Chondrocyte (in vitro differentiated cells): ENCODE results near the gene PLXNC1. TPM values are rescaled to one million over a fixed set of nuclear protein-coding genes. Genes with fewer than 3 reads are reported as not detected.
A peak's percentile ranks its signal among the peaks of the same experiment; 100 is the strongest.

ENCODE experiments used
- DNase-seq: peaks from one replicate; pipeline ENCODE4 v3.0.0; 2021; ENCODE audit warnings: mixed read lengths, low spot score
- H3K27ac Mint-ChIP-seq: one replicate; pipeline ENCODE4 v1.8.0; 2021; ENCODE audit warnings: mild to moderate bottlenecking, moderate library complexity, mixed read lengths; ENCODE audit not compliant: unreplicated experiment
- H3K27me3 Mint-ChIP-seq: 2 replicates; pipeline ENCODE4 v1.8.0; 2021; ENCODE audit warnings: low read depth, mixed read lengths
- H3K36me3 Mint-ChIP-seq: 2 replicates; pipeline ENCODE4 v1.8.0; 2021; ENCODE audit warnings: low read depth, mixed read lengths
- H3K4me1 Mint-ChIP-seq: 2 replicates; pipeline ENCODE4 v1.8.0; 2021; ENCODE audit warnings: low read depth, mild to moderate bottlenecking, mixed read lengths
- H3K4me3 Mint-ChIP-seq: one replicate; pipeline ENCODE4 v1.8.0; 2021; ENCODE audit warnings: mild to moderate bottlenecking, moderate library complexity, mixed read lengths; ENCODE audit not compliant: unreplicated experiment
- H3K9me3 Mint-ChIP-seq: 2 replicates; pipeline ENCODE4 v1.8.0; 2021; ENCODE audit warnings: low read depth, mixed read lengths
- CTCF ChIP-seq: fragments of 200-600 bp; sonication (generic); IDR thresholded peaks from 2 replicates; pipeline ENCODE4 v1.5.0; 2021; ENCODE audit warnings: antibody characterized with exemption, mild to moderate bottlenecking, moderate library complexity
- total RNA-seq: library from RNA; stranded (reverse); gene quantifications from 3 replicates; pipeline ENCODE4 v1.2.1, GENCODE V29; 2021

PLXNC1 gene
- total RNA-seq, 1 donor from 2014 or later, result 0.67 TPM

GRCh38 chr12:94208622-94208966 is 60.2 kb downstream of the PLXNC1 start:
- no peak for DNase-seq
- H3K4me1 Mint-ChIP-seq, result peaks cover 45% of the 10 kb centered on the region
- H3K27ac Mint-ChIP-seq, result peak overlapping the region; percentile 86
- H3K27me3 Mint-ChIP-seq, result no peaks in the 10 kb centered on the region
- TF ChIP-seq CTCF, result no peak
- no peaks in the 10 kb centered on the region for H3K36me3 Mint-ChIP-seq
- no peak overlapping the region for H3K4me3 Mint-ChIP-seq
- H3K9me3 Mint-ChIP-seq, result peaks cover 3% of the 10 kb centered on the region

GRCh38 chr12:94209240-94209639 is 60.9 kb downstream of the PLXNC1 start:
- H3K4me3 Mint-ChIP-seq, result no peak overlapping the region

GRCh38 chr12:94211021-94211420 is 62.6 kb downstream of the PLXNC1 start:
- Mint-ChIP-seq H3K9me3 (peaks cover 3% of the 10 kb centered on the region), H3K4me3 (no peak overlapping the region), H3K27me3 (no peaks in the 10 kb centered on the region), H3K27ac (no peak overlapping the region), H3K4me1 (peaks cover 28% of the 10 kb centered on the region), H3K36me3 (no peaks in the 10 kb centered on the region)
- no peak for DNase-seq
- TF ChIP-seq CTCF, result no peak

More at GRCh38 chr12:94209240-94209639, 60.9 kb downstream of the PLXNC1 start:
- H3K36me3 Mint-ChIP-seq, result no peaks in the 10 kb centered on the region
- DNase-seq, result no peak
- H3K9me3 Mint-ChIP-seq, result peaks cover 3% of the 10 kb centered on the region
- peaks cover 42% of the 10 kb centered on the region for H3K4me1 Mint-ChIP-seq
- no peaks in the 10 kb centered on the region for H3K27me3 Mint-ChIP-seq
- no peak overlapping the region for H3K27ac Mint-ChIP-seq
- TF ChIP-seq CTCF, result no peak

- Mint-ChIP-seq H3K36me3 (peaks cover 4% of the 10 kb centered on the region), H3K27ac (no peak overlapping the region), H3K9me3 (no peaks in the 10 kb centered on the region), H3K4me1 (no peaks in the 10 kb centered on the region), H3K4me3 (no peak overlapping the region), H3K27me3 (peaks cover 7% of the 10 kb centered on the region)
- DNase-seq, result no peak
- no peak for TF ChIP-seq CTCF
Observed at GRCh38 chr12:94218233-94218632, 69.9 kb downstream of the PLXNC1 start.

GRCh38 chr12:94219622-94220302 is 71.4 kb downstream of the PLXNC1 start:
- Mint-ChIP-seq H3K27ac (no peak overlapping the region), H3K9me3 (no peaks in the 10 kb centered on the region), H3K27me3 (peaks cover 7% of the 10 kb centered on the region), H3K4me3 (no peak overlapping the region), H3K36me3 (peaks cover 4% of the 10 kb centered on the region), H3K4me1 (no peaks in the 10 kb centered on the region)
- no peak for TF ChIP-seq CTCF
- DNase-seq, result no peak
